H1 (cell line): ENCODE data around the gene FBXW8.

Experiments
- ATF3 ChIP-seq: IDR thresholded peaks from 2 replicates; pipeline ENCODE4 v1.6.1; 2011; ENCODE audit warnings: low read depth, mild to moderate bottlenecking, low read length; ENCODE audit not compliant: insufficient read depth
- BCL11A ChIP-seq, 2 experiments: IDR thresholded peaks; one replicate each; pipeline ENCODE4 v1.6.1; 2011; ENCODE audit warnings: low read depth in 2 of 2, low read length in 2 of 2, mild to moderate bottlenecking in 2 of 2
- EZH2 ChIP-seq: fragments of 200-600 bp; sonication (generic); IDR thresholded peaks from 2 replicates; pipeline ENCODE4 v1.7.1; 2012; ENCODE audit warnings: low read depth, mild to moderate bottlenecking, moderate library complexity, low read length, inconsistent platforms; ENCODE audit not compliant: severe bottlenecking
- GABPA ChIP-seq: IDR thresholded peaks from 2 replicates; pipeline ENCODE4 v1.6.1; 2011; ENCODE audit warnings: mild to moderate bottlenecking, low read length, moderate library complexity, borderline replicate concordance; ENCODE audit not compliant: insufficient read depth
- POLR2A ChIP-seq, 2 experiments: IDR thresholded peaks; 1 replicate in 1 of 2; 2 replicates in 1 of 2; pipeline ENCODE4 v1.6.1; 2011; ENCODE audit warnings: low read depth in 2 of 2, low read length in 2 of 2, mild to moderate bottlenecking in 2 of 2; ENCODE audit errors: control extremely low read depth in 1 of 2
- RAD21 ChIP-seq, 2 experiments: IDR thresholded peaks in 1 of 2; conservative IDR thresholded peaks in 1 of 2; 2 replicates each; pipeline ENCODE4 v1.6.1; 2011; ENCODE audit warnings: low read depth in 2 of 2, low read length in 2 of 2, improper control_type of control experiment in 1 of 2, inconsistent platforms in 1 of 2, mild to moderate bottlenecking in 1 of 2, moderate library complexity in 1 of 2
- RNF2 ChIP-seq: fragments of 200-900, 300-1000 bp; sonication (generic); IDR thresholded peaks from 2 replicates; pipeline ENCODE4 v1.7.1; 2016; ENCODE audit warnings: borderline replicate concordance, low read depth, mild to moderate bottlenecking, antibody characterized with exemption, low read length; ENCODE audit not compliant: poor library complexity, severe bottlenecking; ENCODE audit errors: missing control alignments
- SIN3A ChIP-seq, 2 experiments: IDR thresholded peaks in 1 of 2; conservative IDR thresholded peaks in 1 of 2; 2 replicates each; pipeline ENCODE4 v1.6.1; 2011 to 2012; ENCODE audit warnings: low read length in 2 of 2, improper control_type of control experiment in 1 of 2, low read depth in 1 of 2, mild to moderate bottlenecking in 1 of 2
- SP1 ChIP-seq: IDR thresholded peaks from 2 replicates; pipeline ENCODE4 v1.6.1; 2011; ENCODE audit warnings: low read depth, low read length
- TCF12 ChIP-seq: IDR thresholded peaks from 2 replicates; pipeline ENCODE4 v1.6.1; 2011; ENCODE audit warnings: low read depth, mild to moderate bottlenecking, low read length
- TF ChIP-seq, protein P1 (sequence below), 3 experiments: IDR thresholded peaks; 1 replicate in 2 of 3; 2 replicates in 1 of 3; pipeline versions ENCODE4 v1.5.1 to v1.6.1; 2011; ENCODE audit warnings: low read length in 3 of 3, mild to moderate bottlenecking in 3 of 3, inconsistent platforms in 2 of 3, low read depth in 1 of 3, moderate library complexity in 1 of 3; ENCODE audit not compliant: insufficient read depth in 1 of 3; ENCODE audit errors: control extremely low read depth in 1 of 3
- TF ChIP-seq, protein P2 (sequence below): IDR thresholded peaks from 2 replicates; pipeline ENCODE4 v1.6.1; 2012; ENCODE audit warnings: inconsistent platforms

- TF ChIP-seq EZH2, result no peak
- no peak for TF ChIP-seq TCF12
- TF ChIP-seq, protein P1, sequence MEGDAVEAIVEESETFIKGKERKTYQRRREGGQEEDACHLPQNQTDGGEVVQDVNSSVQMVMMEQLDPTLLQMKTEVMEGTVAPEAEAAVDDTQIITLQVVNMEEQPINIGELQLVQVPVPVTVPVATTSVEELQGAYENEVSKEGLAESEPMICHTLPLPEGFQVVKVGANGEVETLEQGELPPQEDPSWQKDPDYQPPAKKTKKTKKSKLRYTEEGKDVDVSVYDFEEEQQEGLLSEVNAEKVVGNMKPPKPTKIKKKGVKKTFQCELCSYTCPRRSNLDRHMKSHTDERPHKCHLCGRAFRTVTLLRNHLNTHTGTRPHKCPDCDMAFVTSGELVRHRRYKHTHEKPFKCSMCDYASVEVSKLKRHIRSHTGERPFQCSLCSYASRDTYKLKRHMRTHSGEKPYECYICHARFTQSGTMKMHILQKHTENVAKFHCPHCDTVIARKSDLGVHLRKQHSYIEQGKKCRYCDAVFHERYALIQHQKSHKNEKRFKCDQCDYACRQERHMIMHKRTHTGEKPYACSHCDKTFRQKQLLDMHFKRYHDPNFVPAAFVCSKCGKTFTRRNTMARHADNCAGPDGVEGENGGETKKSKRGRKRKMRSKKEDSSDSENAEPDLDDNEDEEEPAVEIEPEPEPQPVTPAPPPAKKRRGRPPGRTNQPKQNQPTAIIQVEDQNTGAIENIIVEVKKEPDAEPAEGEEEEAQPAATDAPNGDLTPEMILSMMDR (IDR thresholded peaks at IDR 0.05; ENCODE audit: control extremely low read depth in 1 of 3, insufficient read depth in 1 of 3, low read depth in 1 of 3, low read length in 3 of 3), result no peak
- no peak for TF ChIP-seq RNF2
- no peak for TF ChIP-seq BCL11A (IDR thresholded peaks at IDR 0.05; ENCODE audit: low read depth in 2 of 2, low read length in 2 of 2)
- no peak for TF ChIP-seq POLR2A (IDR thresholded peaks at IDR 0.05; ENCODE audit: control extremely low read depth in 1 of 2, low read depth in 2 of 2, low read length in 2 of 2)
- no peak for TF ChIP-seq GABPA
- TF ChIP-seq RAD21 (IDR thresholded peaks at IDR 0.05 in 1 of 2, conservative IDR thresholded peaks at IDR 0.05 in 1 of 2; ENCODE audit: low read depth in 2 of 2, low read length in 2 of 2), result no peak
- TF ChIP-seq, protein P2, sequence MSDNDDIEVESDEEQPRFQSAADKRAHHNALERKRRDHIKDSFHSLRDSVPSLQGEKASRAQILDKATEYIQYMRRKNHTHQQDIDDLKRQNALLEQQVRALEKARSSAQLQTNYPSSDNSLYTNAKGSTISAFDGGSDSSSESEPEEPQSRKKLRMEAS, result no peak
- no peak for TF ChIP-seq ATF3
- no peak for TF ChIP-seq SP1
- no peak for TF ChIP-seq SIN3A (conservative IDR thresholded peaks at IDR 0.05 in 1 of 2, IDR thresholded peaks at IDR 0.05 in 1 of 2; ENCODE audit: low read depth in 1 of 2, low read length in 2 of 2)
Measured at GRCh38 chr12:116920939-116921338, 10.2 kb downstream of the FBXW8 start.
